Lower lobe of right lung (tissue), 2 donors: ENCODE results near the gene FES. TPM values are rescaled to one million over a fixed set of nuclear protein-coding genes. Genes with fewer than 3 reads are reported as not detected.

Experiments used
- ATAC-seq, 2 donors: fragments of 200-7000 bp; cut with Tn5 transposase; one replicate each; pipeline ENCODE4 v1.9.1; 2020 to 2022; ENCODE audit warnings: mild to moderate bottlenecking in 2 of 2, moderate library complexity in 2 of 2
- DNase-seq: peaks from one replicate; pipeline ENCODE4 v3.0.0-alpha.2; 2020
- H3K27ac ChIP-seq: fragments of 200-600 bp; one replicate; pipeline ENCODE4 v1.8.0; 2022
- H3K27me3 ChIP-seq: fragments of 200-600 bp; one replicate; pipeline ENCODE4 v1.8.0; 2022; ENCODE audit warnings: low read depth
- H3K36me3 ChIP-seq: fragments of 200-600 bp; one replicate; pipeline ENCODE4 v1.8.0; 2022; ENCODE audit warnings: mild to moderate bottlenecking
- H3K4me1 ChIP-seq: fragments of 200-600 bp; one replicate; pipeline ENCODE4 v1.8.0; 2022
- H3K4me3 ChIP-seq: fragments of 200-600 bp; one replicate; pipeline ENCODE4 v1.8.0; 2022; ENCODE audit warnings: mild to moderate bottlenecking
- H3K9me3 ChIP-seq: fragments of 200-600 bp; one replicate; pipeline ENCODE4 v1.8.0; 2022
- CTCF ChIP-seq: fragments of 200-600 bp; IDR thresholded peaks from one replicate; pipeline ENCODE4 v1.8.0; 2022; ENCODE audit warnings: antibody characterized with exemption, mild to moderate bottlenecking
- intact Hi-C: fragments of 100-400 bp; cut with DNase I; formaldehyde crosslinking; loops from one replicate; pipeline ENCODE4 v1.11.0; 2022
- total RNA-seq: library from RNA; stranded (reverse); fragmentation: NEBNext Ultra II Directional; extraction: Animal tissue kit (Norgen Biotek cat#: 25700); gene quantifications from one replicate; pipeline ENCODE4 v1.2.1, GENCODE V29; 2021
- donor health status: DM: no; HTN: yes; CAD: no; lungs with severe emphysema.

Gene FES
- total RNA-seq, 1 donor from 2014 or later = 51.0 TPM

- intact Hi-C loops = no loop called here
- no peak for DNase-seq
- peaks cover 10% of the 10 kb centered on the region for H3K4me1 ChIP-seq
Observed at GRCh38 chr15:90838544-90838943, 45.8 kb upstream of the FES start.

GRCh38 chr15:90839187-90840071, 44.9 kb upstream of the FES start:
- ATAC-seq (peak; percentile 83 to 88), DNase-seq (peak; percentile 74)
- no peaks in the 10 kb centered on the region for H3K9me3 ChIP-seq
- H3K36me3 ChIP-seq = no peaks in the 10 kb centered on the region
- H3K27ac ChIP-seq = peak overlapping the region; percentile 73
- no peak for TF ChIP-seq CTCF
- peak overlapping the region; percentile 27 for H3K4me3 ChIP-seq
- intact Hi-C loops = no loop called here
- no peaks in the 10 kb centered on the region for H3K27me3 ChIP-seq
- peaks cover 10% of the 10 kb centered on the region for H3K4me1 ChIP-seq

More at GRCh38 chr15:90838544-90838943, 45.8 kb upstream of the FES start:
- ATAC-seq = no peak
- H3K4me3 ChIP-seq = no peak overlapping the region
- no peak for TF ChIP-seq CTCF
- no peaks in the 10 kb centered on the region for H3K27me3 ChIP-seq
- H3K9me3 ChIP-seq = no peaks in the 10 kb centered on the region
- H3K27ac ChIP-seq = no peak overlapping the region
- no peaks in the 10 kb centered on the region for H3K36me3 ChIP-seq

- peaks cover 10% of the 10 kb centered on the region for H3K4me1 ChIP-seq
- peak overlapping the region; percentile 73 for H3K27ac ChIP-seq
- ATAC-seq (no peak), DNase-seq (no peak)
- peak overlapping the region; percentile 27 for H3K4me3 ChIP-seq
- H3K9me3 ChIP-seq = no peaks in the 10 kb centered on the region
- TF ChIP-seq CTCF = no peak
- intact Hi-C loops = no loop called here
- H3K36me3 ChIP-seq = no peaks in the 10 kb centered on the region
- no peaks in the 10 kb centered on the region for H3K27me3 ChIP-seq
Observed at GRCh38 chr15:90840157-90840855, 44.0 kb upstream of the FES start.

GRCh38 chr15:90840954-90841353, 43.4 kb upstream of the FES start:
- Histone ChIP-seq H3K4me3 (no peak overlapping the region), H3K4me1 (peaks cover 10% of the 10 kb centered on the region), H3K27ac (no peak overlapping the region), H3K27me3 (no peaks in the 10 kb centered on the region), H3K9me3 (no peaks in the 10 kb centered on the region), H3K36me3 (no peaks in the 10 kb centered on the region)
- TF ChIP-seq CTCF = no peak
- peak in 1 of 2 donors; percentile 13 for ATAC-seq
- intact Hi-C loops = no loop called here
- DNase-seq = no peak

GRCh38 chr15:90844696-90845095, 39.6 kb upstream of the FES start:
- intact Hi-C loops = no loop called here
- no peak overlapping the region for H3K4me3 ChIP-seq
- H3K9me3 ChIP-seq = no peaks in the 10 kb centered on the region
- peak overlapping the region; percentile 68 for H3K27ac ChIP-seq
- H3K27me3 ChIP-seq = no peaks in the 10 kb centered on the region
- ATAC-seq (peak; percentile 6 to 31), DNase-seq (no peak)
- no peaks in the 10 kb centered on the region for H3K36me3 ChIP-seq
- TF ChIP-seq CTCF = no peak
- H3K4me1 ChIP-seq = peaks cover 5% of the 10 kb centered on the region
